Mononuclear cell (primary cell): Measurements from ENCODE around the gene SHC3. TPM values are rescaled to one million over a fixed set of nuclear protein-coding genes. Genes with fewer than 3 reads are reported as not detected.

Source experiments
- H3K27me3 ChIP-seq: 2 replicates; pipeline ENCODE4 v1.6.0; 2011; ENCODE audit warnings: low read length, control low read depth; ENCODE audit not compliant: insufficient read depth
- H3K4me1 ChIP-seq: 2 replicates; pipeline ENCODE4 v1.5.1; 2011; ENCODE audit warnings: mild to moderate bottlenecking, low read length, control low read depth; ENCODE audit not compliant: insufficient read depth
- H3K4me3 ChIP-seq: 2 replicates; pipeline ENCODE4 v1.5.1; 2011; ENCODE audit warnings: mild to moderate bottlenecking, low read length, moderate library complexity
- H3K9me3 ChIP-seq: 2 replicates; pipeline ENCODE4 v1.5.1; 2011; ENCODE audit warnings: low read depth, mild to moderate bottlenecking, control low read depth, low read length
- total RNA-seq: library from RNA; depleted of rRNA; stranded (reverse); fragments of >200 nt; gene quantifications from one replicate; pipeline ENCODE4 v1.2.3, GENCODE V29; 2012

Gene SHC3
- total RNA-seq, 1 donor = under 0.01 TPM

GRCh38 chr9:89029788-89030187, 148.8 kb downstream of the SHC3 start:
- Histone ChIP-seq H3K9me3 (peaks cover 15% of the 10 kb centered on the region), H3K4me3 (no peak overlapping the region), H3K27me3 (peaks cover 22% of the 10 kb centered on the region), H3K4me1 (peaks cover 4% of the 10 kb centered on the region)

- H3K9me3 ChIP-seq = peaks cover 15% of the 10 kb centered on the region
- H3K4me1 ChIP-seq = peaks cover 9% of the 10 kb centered on the region
- no peak overlapping the region for H3K4me3 ChIP-seq
- peaks cover 4% of the 10 kb centered on the region for H3K27me3 ChIP-seq
These were observed 151.7 kb downstream of the SHC3 start for GRCh38 chr9:89026876-89027275.

- Histone ChIP-seq H3K4me3 (no peak overlapping the region), H3K4me1 (peaks cover 9% of the 10 kb centered on the region), H3K27me3 (peaks cover 4% of the 10 kb centered on the region), H3K9me3 (peaks cover 15% of the 10 kb centered on the region)
These were observed 153.1 kb downstream of the SHC3 start for GRCh38 chr9:89025553-89025952.

- H3K4me3 ChIP-seq = no peak overlapping the region
- H3K9me3 ChIP-seq = peaks cover 7% of the 10 kb centered on the region
- H3K4me1 ChIP-seq = peaks cover 9% of the 10 kb centered on the region
- H3K27me3 ChIP-seq = peaks cover 4% of the 10 kb centered on the region
These were observed 153.9 kb downstream of the SHC3 start for GRCh38 chr9:89024727-89025126.

GRCh38 chr9:89023740-89024139, 154.9 kb downstream of the SHC3 start:
- Histone ChIP-seq H3K4me1 (peaks cover 9% of the 10 kb centered on the region), H3K4me3 (no peak overlapping the region), H3K9me3 (no peaks in the 10 kb centered on the region), H3K27me3 (no peaks in the 10 kb centered on the region)

GRCh38 chr9:89022902-89023301, 155.7 kb downstream of the SHC3 start:
- Histone ChIP-seq H3K9me3 (no peaks in the 10 kb centered on the region), H3K27me3 (no peaks in the 10 kb centered on the region), H3K4me1 (peaks cover 9% of the 10 kb centered on the region), H3K4me3 (no peak overlapping the region)

GRCh38 chr9:89022001-89022759, 156.4 kb downstream of the SHC3 start:
- Histone ChIP-seq H3K27me3 (no peaks in the 10 kb centered on the region), H3K4me1 (peaks cover 9% of the 10 kb centered on the region), H3K4me3 (no peak overlapping the region), H3K9me3 (no peaks in the 10 kb centered on the region)

- H3K4me1 ChIP-seq = peaks cover 5% of the 10 kb centered on the region
- no peaks in the 10 kb centered on the region for H3K9me3 ChIP-seq
- H3K4me3 ChIP-seq = no peak overlapping the region
- no peaks in the 10 kb centered on the region for H3K27me3 ChIP-seq
These were observed 157.3 kb downstream of the SHC3 start for GRCh38 chr9:89021154-89021803.

GRCh38 chr9:89020754-89021153, 157.9 kb downstream of the SHC3 start:
- peaks cover 5% of the 10 kb centered on the region for H3K4me1 ChIP-seq
- no peaks in the 10 kb centered on the region for H3K9me3 ChIP-seq
- H3K4me3 ChIP-seq = no peak overlapping the region
- H3K27me3 ChIP-seq = no peaks in the 10 kb centered on the region

- Histone ChIP-seq H3K9me3 (no peaks in the 10 kb centered on the region), H3K4me1 (no peaks in the 10 kb centered on the region), H3K27me3 (no peaks in the 10 kb centered on the region), H3K4me3 (no peak overlapping the region)
These were observed 163.3 kb downstream of the SHC3 start for GRCh38 chr9:89015336-89015735.

- H3K4me3 ChIP-seq = no peak overlapping the region
- H3K4me1 ChIP-seq = peaks cover under 1% of the 10 kb centered on the region
These were observed 164.5 kb downstream of the SHC3 start for GRCh38 chr9:89014153-89014552.

GRCh38 chr9:89013660-89014059, 165.0 kb downstream of the SHC3 start:
- Histone ChIP-seq H3K4me1 (peaks cover 5% of the 10 kb centered on the region), H3K4me3 (no peak overlapping the region), H3K27me3 (no peaks in the 10 kb centered on the region), H3K9me3 (no peaks in the 10 kb centered on the region)

More at GRCh38 chr9:89014153-89014552, 164.5 kb downstream of the SHC3 start:
- Histone ChIP-seq H3K27me3 (no peaks in the 10 kb centered on the region), H3K9me3 (no peaks in the 10 kb centered on the region)

GRCh38 chr9:89012294-89013042, 166.2 kb downstream of the SHC3 start:
- no peaks in the 10 kb centered on the region for H3K27me3 ChIP-seq
- peaks cover 10% of the 10 kb centered on the region for H3K4me1 ChIP-seq
- no peak overlapping the region for H3K4me3 ChIP-seq
- H3K9me3 ChIP-seq = no peaks in the 10 kb centered on the region

- H3K4me3 ChIP-seq = no peak overlapping the region
- H3K9me3 ChIP-seq = no peaks in the 10 kb centered on the region
- H3K4me1 ChIP-seq = peaks cover 10% of the 10 kb centered on the region
- no peaks in the 10 kb centered on the region for H3K27me3 ChIP-seq
These were observed 166.9 kb downstream of the SHC3 start for GRCh38 chr9:89011683-89012082.

- no peak overlapping the region for H3K4me3 ChIP-seq
- no peaks in the 10 kb centered on the region for H3K9me3 ChIP-seq
- peaks cover 10% of the 10 kb centered on the region for H3K4me1 ChIP-seq
- H3K27me3 ChIP-seq = no peaks in the 10 kb centered on the region
These were observed 168.0 kb downstream of the SHC3 start for GRCh38 chr9:89010526-89011111.
